ENCODE data around the gene NUDCD3. TPM values are rescaled to one million over a fixed set of nuclear protein-coding genes. Genes with fewer than 3 reads are reported as not detected.

The NUDCD3 gene
- polyA plus RNA-seq, 4 donors: 86.0 to 93.7 (median 91.2) TPM

Other genes with a start within 250 kb of the NUDCD3 start
- gene CAMK2B, start 165.1 kb downstream of the NUDCD3 start, polyA plus RNA-seq (ENCODE audit: insufficient read length in 4 of 4): 1 to 10 TPM; 1.7 to 4.3 (median 3.1) TPM
- 1 to 10 TPM; 2.3 to 3.5 (median 2.8) TPM for gene NPC1L1, start 50.7 kb upstream of the NUDCD3 start, polyA plus RNA-seq (ENCODE audit: insufficient read length in 4 of 4)
- 100 to 1,000 TPM in 2 of 4 donors, 10 to 100 TPM in 2; 73.1 to 123 (median 98.7) TPM for gene DDX56, start 83.2 kb upstream of the NUDCD3 start, polyA plus RNA-seq (ENCODE audit: insufficient read length in 4 of 4)
- 100 to 1,000 TPM; 128 to 176 (median 150) TPM for gene TMED4, start 91.6 kb upstream of the NUDCD3 start, polyA plus RNA-seq (ENCODE audit: insufficient read length in 4 of 4)
- 10 to 100 TPM; 79.7 to 95.5 (median 87.9) TPM for gene OGDH, start 116.0 kb upstream of the NUDCD3 start, polyA plus RNA-seq (ENCODE audit: insufficient read length in 4 of 4)

All from left renal cortex interstitium (tissue), 4 donors.